OCI-LY7 (cell line): ENCODE results near the gene ANK3.

Source experiments
- CTCF ChIP-seq: fragments of 200-600 bp; sonication (generic); conservative IDR thresholded peaks from 2 replicates; pipeline ENCODE4 v1.5.1; 2014; ENCODE audit warnings: mild to moderate bottlenecking, antibody characterized with exemption, low read length, moderate library complexity, mixed read lengths
- EZH2phosphoT487 ChIP-seq: fragments of 200-600 bp; sonication (generic); IDR thresholded peaks from 2 replicates; pipeline ENCODE4 v1.6.1; 2018; ENCODE audit warnings: low read depth, borderline replicate concordance, mild to moderate bottlenecking, mixed run types, antibody characterized with exemption, low read length, moderate library complexity, mixed read lengths

DNA sequence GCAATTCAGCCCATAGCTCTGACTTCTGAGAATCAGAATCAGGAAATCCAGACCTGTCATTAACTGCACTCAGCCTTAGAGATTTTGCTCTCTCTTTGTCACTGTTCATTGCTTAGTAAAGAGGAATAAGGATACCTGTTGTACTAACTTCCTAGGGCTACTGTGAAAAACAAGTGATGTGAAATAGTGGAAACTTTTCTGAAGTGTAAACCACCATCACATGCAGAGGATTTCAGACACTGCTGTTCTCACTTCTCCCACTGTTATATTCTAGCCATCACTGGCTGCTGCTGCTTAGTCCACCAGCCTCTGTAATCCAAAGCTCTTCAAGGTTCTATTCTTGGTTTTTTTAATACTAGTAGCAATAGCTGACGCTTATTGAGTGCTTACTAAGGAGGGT lies 353.7 kb downstream of the ANK3 start:
- TF ChIP-seq CTCF (no peak), EZH2phosphoT487 (no peak)
